HEK293 (cell line): ENCODE data around the gene TCF12.

Experiments used
- BCL11A ChIP-seq: fragments of 450-650 bp; formaldehyde crosslinking; IDR thresholded peaks from 2 replicates; pipeline ENCODE4 v1.5.1; 2016; ENCODE audit warnings: low read depth, missing biosample characterization, missing genetic modification characterization
- CTCF ChIP-seq: fragments of 450-650 bp; formaldehyde crosslinking; IDR thresholded peaks from 2 replicates; pipeline ENCODE4 v1.5.1; 2016; ENCODE audit warnings: missing biosample characterization, missing genetic modification characterization
- IKZF3 ChIP-seq: fragments of 450-650 bp; IDR thresholded peaks from 2 replicates; pipeline ENCODE4 v1.5.0; 2018; ENCODE audit warnings: missing biosample characterization, mild to moderate bottlenecking, missing genetic modification characterization, moderate library complexity
- MEIS1 ChIP-seq: sonication (generic); formaldehyde crosslinking; IDR thresholded peaks from 2 replicates; pipeline ENCODE4 v1.8.1; 2022; ENCODE audit warnings: missing genetic modification reagents, mild to moderate bottlenecking, borderline replicate concordance
- PBX3 ChIP-seq: sonication (generic); formaldehyde crosslinking; IDR thresholded peaks from 2 replicates; pipeline ENCODE4 v1.8.1; 2022; ENCODE audit warnings: mild to moderate bottlenecking, moderate library complexity, missing genetic modification reagents
- REST ChIP-seq: fragments of 450-650 bp; formaldehyde crosslinking; IDR thresholded peaks from 2 replicates; pipeline ENCODE4 v1.5.1; 2016; ENCODE audit warnings: missing biosample characterization, missing genetic modification characterization
- TCF7L2 ChIP-seq: IDR thresholded peaks from 2 replicates; pipeline ENCODE4 v1.6.1; 2011; ENCODE audit warnings: low read depth, mild to moderate bottlenecking, inconsistent platforms, low read length, moderate library complexity, borderline replicate concordance
- ZBTB17 ChIP-seq: fragments of 450-650 bp; formaldehyde crosslinking; IDR thresholded peaks from 2 replicates; pipeline ENCODE4 v1.5.1; 2016; ENCODE audit warnings: missing biosample characterization, missing genetic modification characterization
- ZNF146 ChIP-seq: fragments of 450-650 bp; formaldehyde crosslinking; IDR thresholded peaks from 2 replicates; pipeline ENCODE4 v1.5.1; 2016; ENCODE audit warnings: missing biosample characterization, missing genetic modification characterization
- ZNF175 ChIP-seq: fragments of 450-650 bp; formaldehyde crosslinking; IDR thresholded peaks from 2 replicates; pipeline ENCODE4 v1.5.1; 2016; ENCODE audit warnings: missing biosample characterization, missing genetic modification characterization
- ZSCAN16 ChIP-seq: fragments of 450-650 bp; formaldehyde crosslinking; IDR thresholded peaks from 2 replicates; pipeline ENCODE4 v1.5.1; 2016; ENCODE audit warnings: missing biosample characterization, missing genetic modification characterization
- ZSCAN30 ChIP-seq: fragments of 450-650 bp; IDR thresholded peaks from 2 replicates; pipeline ENCODE4 v1.5.1; 2018; ENCODE audit warnings: missing biosample characterization, mild to moderate bottlenecking, missing genetic modification characterization, moderate library complexity

GRCh38 chr15:56887782-56888438, 30.5 kb upstream of the TCF12 start:
- TF ChIP-seq IKZF3, result no peak
- no peak for TF ChIP-seq MEIS1
- no peak for TF ChIP-seq ZNF146
- TF ChIP-seq PBX3 (CRISPR knock-in tag), result no peak
- no peak for TF ChIP-seq CTCF (tag by site-specific recombination)
- no peak for TF ChIP-seq BCL11A (tag by site-specific recombination)
- TF ChIP-seq TCF7L2, result no peak
- no peak for TF ChIP-seq ZBTB17 (tag by site-specific recombination)
- TF ChIP-seq ZSCAN16 (tag by site-specific recombination), result no peak
- no peak for TF ChIP-seq ZSCAN30 (tag by site-specific recombination)
- no peak for TF ChIP-seq ZNF175 (tag by site-specific recombination)
- no peak for TF ChIP-seq REST (tag by site-specific recombination)
